GM18508 (cell line): ENCODE measurements around the gene UBE2L6.
A peak's percentile ranks its signal among the peaks of the same experiment; 100 is the strongest.

Experiments used
- ATAC-seq: cut with Tn5 transposase; IDR thresholded peaks from one replicate; pipeline ENCODE4 v1.9.1; 2021; ENCODE audit warnings: moderate number of reproducible peaks; ENCODE audit not compliant: insufficient read depth, unreplicated experiment

UBE2L6 gene

GRCh38 chr11:57530596-57531507 is 36.6 kb downstream of the UBE2L6 start, which contains the start of gene TIMM10:
Gene TIMM10, minus strand, starts transcription at chr11:57530754. Its CDS starts 565 bp downstream, at chr11:57530189.
- ATAC-seq: peak; percentile 97

- no peak for ATAC-seq
Measured at GRCh38 chr11:57530215-57530595, 37.3 kb downstream of the UBE2L6 start.

- ATAC-seq: no peak
Measured at GRCh38 chr11:57529012-57529411, 38.5 kb downstream of the UBE2L6 start.

GRCh38 chr11:57527056-57527631 is 40.3 kb downstream of the UBE2L6 start:
- no peak for ATAC-seq

- no peak for ATAC-seq
Measured at GRCh38 chr11:57523419-57523818, 44.1 kb downstream of the UBE2L6 start.

- ATAC-seq: no peak
Measured at GRCh38 chr11:57521116-57521515, 46.4 kb downstream of the UBE2L6 start.

- no peak for ATAC-seq
Measured at GRCh38 chr11:57516061-57516443, 51.4 kb downstream of the UBE2L6 start.

GRCh38 chr11:57515332-57516060 is 52.0 kb downstream of the UBE2L6 start, which contains the start of gene SLC43A1:
Gene SLC43A1, minus strand, starts transcription at chr11:57515702. Its CDS starts 1,591 bp downstream, at chr11:57514111.
- ATAC-seq: no peak

- no peak for ATAC-seq
Measured at GRCh38 chr11:57514538-57515331, 52.7 kb downstream of the UBE2L6 start.

GRCh38 chr11:57513911-57514537 is 53.4 kb downstream of the UBE2L6 start:
- no peak for ATAC-seq

- no peak for ATAC-seq
Measured at GRCh38 chr11:57513452-57513795, 54.0 kb downstream of the UBE2L6 start.

- ATAC-seq: no peak
Measured at GRCh38 chr11:57512646-57513451, 54.6 kb downstream of the UBE2L6 start.

- ATAC-seq: no peak
Measured at GRCh38 chr11:57511741-57512430, 55.6 kb downstream of the UBE2L6 start.

- ATAC-seq: no peak
Measured at GRCh38 chr11:57508341-57509170, 58.9 kb downstream of the UBE2L6 start.

GRCh38 chr11:57506522-57506921 is 61.0 kb downstream of the UBE2L6 start:
- ATAC-seq: no peak

GRCh38 chr11:57504511-57504910 is 63.0 kb downstream of the UBE2L6 start:
- no peak for ATAC-seq

GRCh38 chr11:57502870-57503269 is 64.6 kb downstream of the UBE2L6 start:
- ATAC-seq: no peak

GRCh38 chr11:57502376-57502775 is 65.1 kb downstream of the UBE2L6 start:
- ATAC-seq: no peak
